Uterus (tissue), 4 donors: ENCODE results near the gene CTRB1. TPM values are rescaled to one million over a fixed set of nuclear protein-coding genes. Genes with fewer than 3 reads are reported as not detected.

Experiments used
- DNase-seq, 2 donors: peaks; one replicate each; pipeline ENCODE4 v3.0.0-alpha.2; 2019 to 2020
- H3K27ac ChIP-seq, 2 donors: fragments of 200-600 bp; sonication (generic); 1 replicate in 1 of 2; 2 replicates in 1 of 2; pipeline ENCODE4 v1.5.1; 2016 to 2018
- H3K27me3 ChIP-seq, 2 donors: fragments of 200-600 bp; sonication (generic); one replicate each; pipeline ENCODE4 v1.5.1; 2018 to 2019; ENCODE audit warnings: control low read depth in 1 of 2
- H3K36me3 ChIP-seq, 2 donors: fragments of 200-600 bp; sonication (generic); one replicate each; pipeline ENCODE4 v1.5.1; 2019; ENCODE audit warnings: control low read depth in 1 of 2
- H3K4me1 ChIP-seq, 2 donors: fragments of 200-600 bp; sonication (generic); one replicate each; pipeline ENCODE4 v1.5.1; 2018 to 2019; ENCODE audit warnings: control low read depth in 1 of 2
- H3K4me3 ChIP-seq, 2 donors: fragments of 200-600 bp; sonication (generic); 1 replicate in 1 of 2; 2 replicates in 1 of 2; pipeline ENCODE4 v1.5.1; 2018 to 2019; ENCODE audit warnings: mild to moderate bottlenecking in 1 of 2
- H3K9me3 ChIP-seq, 2 donors: fragments of 200-600 bp; sonication (generic); one replicate each; pipeline ENCODE4 v1.5.1; 2019; ENCODE audit warnings: control low read depth in 1 of 2
- POLR2A ChIP-seq, 2 donors: fragments of 450-650 bp; IDR thresholded peaks; one replicate each; pipeline ENCODE4 v1.6.1; 2016; ENCODE audit warnings: antibody characterized with exemption in 2 of 2, mild to moderate bottlenecking in 1 of 2, moderate library complexity in 1 of 2
- intact Hi-C: fragments of 100-400 bp; cut with DNase I; formaldehyde crosslinking; loops from one replicate; pipeline ENCODE4 v1.15.1; 2023; ENCODE audit warnings: low total_unique reads
- total RNA-seq, 4 donors: library from RNA; depleted of rRNA in 3 of 4; stranded (reverse); fragments of >200 nt in 3 of 4; gene quantifications; one replicate each; pipeline versions ENCODE4 v1.1.0 to v1.2.4, GENCODE V29; 2014 to 2023
- TF ChIP-seq, protein P1 (sequence below), 4 experiments: fragments of 200-600 bp in 2 of 4; fragments of 450-650 bp in 2 of 4; sonication (generic) in 2 of 4; IDR thresholded peaks; one replicate each; pipeline ENCODE4 v1.5.1; 2016 to 2019; ENCODE audit warnings: antibody characterized with exemption in 4 of 4, mild to moderate bottlenecking in 2 of 4, moderate library complexity in 1 of 4
- donor health status: DM: yes; HTN: yes; CAD: no.

CTRB1 gene
- total RNA-seq, 4 donors from 2014 or later, result not detected

DNA sequence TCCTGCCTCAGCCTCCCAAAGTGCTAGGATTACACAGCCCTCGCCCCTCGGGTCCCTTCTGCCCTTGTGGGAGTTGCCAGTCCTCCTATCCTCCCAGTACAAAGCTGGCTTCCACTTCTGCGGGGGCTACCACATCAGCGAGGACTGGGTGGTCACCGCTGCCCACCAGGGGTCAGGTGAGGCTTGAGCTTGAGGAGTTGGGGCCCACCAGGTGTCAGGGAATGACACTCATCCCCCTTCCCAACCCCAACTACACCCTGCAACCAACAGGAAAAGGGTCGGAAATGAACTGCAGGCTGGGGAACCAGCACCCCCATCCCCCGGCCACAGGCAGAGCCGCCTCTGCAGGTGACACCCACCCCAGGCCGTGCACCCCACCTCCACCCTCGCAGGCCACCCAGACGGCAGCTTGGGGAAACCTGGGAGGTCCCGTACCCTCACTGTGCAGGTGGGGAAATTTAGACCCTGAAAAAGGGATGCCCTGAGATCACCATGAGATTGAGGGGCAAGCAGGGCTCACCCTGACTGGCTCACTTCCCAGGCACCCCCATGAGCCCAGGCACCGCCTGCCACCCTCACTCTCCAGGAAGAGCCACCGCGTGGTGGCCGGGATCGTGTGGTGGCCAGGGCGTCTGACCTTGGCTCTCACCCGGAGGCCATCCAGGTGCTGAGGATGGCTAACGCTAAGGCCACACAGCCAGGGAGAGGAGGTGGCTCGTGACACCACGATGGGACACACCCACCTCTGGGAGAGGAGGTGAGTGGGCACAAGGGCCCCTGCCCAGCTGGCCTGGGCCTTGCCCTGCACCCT lies 8.0 kb downstream of the CTRB1 start:
- Histone ChIP-seq H3K4me3 (no peak overlapping the region), H3K4me1 (no peaks in the 10 kb centered on the region), H3K27me3 (no peaks in the 10 kb centered on the region), H3K27ac (no peak overlapping the region), H3K9me3 (no peaks in the 10 kb centered on the region), H3K36me3 (no peaks in the 10 kb centered on the region)
- no peak for TF ChIP-seq POLR2A (IDR thresholded peaks at IDR 0.05)
- TF ChIP-seq, protein P1, sequence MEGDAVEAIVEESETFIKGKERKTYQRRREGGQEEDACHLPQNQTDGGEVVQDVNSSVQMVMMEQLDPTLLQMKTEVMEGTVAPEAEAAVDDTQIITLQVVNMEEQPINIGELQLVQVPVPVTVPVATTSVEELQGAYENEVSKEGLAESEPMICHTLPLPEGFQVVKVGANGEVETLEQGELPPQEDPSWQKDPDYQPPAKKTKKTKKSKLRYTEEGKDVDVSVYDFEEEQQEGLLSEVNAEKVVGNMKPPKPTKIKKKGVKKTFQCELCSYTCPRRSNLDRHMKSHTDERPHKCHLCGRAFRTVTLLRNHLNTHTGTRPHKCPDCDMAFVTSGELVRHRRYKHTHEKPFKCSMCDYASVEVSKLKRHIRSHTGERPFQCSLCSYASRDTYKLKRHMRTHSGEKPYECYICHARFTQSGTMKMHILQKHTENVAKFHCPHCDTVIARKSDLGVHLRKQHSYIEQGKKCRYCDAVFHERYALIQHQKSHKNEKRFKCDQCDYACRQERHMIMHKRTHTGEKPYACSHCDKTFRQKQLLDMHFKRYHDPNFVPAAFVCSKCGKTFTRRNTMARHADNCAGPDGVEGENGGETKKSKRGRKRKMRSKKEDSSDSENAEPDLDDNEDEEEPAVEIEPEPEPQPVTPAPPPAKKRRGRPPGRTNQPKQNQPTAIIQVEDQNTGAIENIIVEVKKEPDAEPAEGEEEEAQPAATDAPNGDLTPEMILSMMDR (IDR thresholded peaks at IDR 0.05), result no peak
- peak in 1 of 2 donors; percentile 15 for DNase-seq
- intact Hi-C loops, result no loop called here

DNA sequence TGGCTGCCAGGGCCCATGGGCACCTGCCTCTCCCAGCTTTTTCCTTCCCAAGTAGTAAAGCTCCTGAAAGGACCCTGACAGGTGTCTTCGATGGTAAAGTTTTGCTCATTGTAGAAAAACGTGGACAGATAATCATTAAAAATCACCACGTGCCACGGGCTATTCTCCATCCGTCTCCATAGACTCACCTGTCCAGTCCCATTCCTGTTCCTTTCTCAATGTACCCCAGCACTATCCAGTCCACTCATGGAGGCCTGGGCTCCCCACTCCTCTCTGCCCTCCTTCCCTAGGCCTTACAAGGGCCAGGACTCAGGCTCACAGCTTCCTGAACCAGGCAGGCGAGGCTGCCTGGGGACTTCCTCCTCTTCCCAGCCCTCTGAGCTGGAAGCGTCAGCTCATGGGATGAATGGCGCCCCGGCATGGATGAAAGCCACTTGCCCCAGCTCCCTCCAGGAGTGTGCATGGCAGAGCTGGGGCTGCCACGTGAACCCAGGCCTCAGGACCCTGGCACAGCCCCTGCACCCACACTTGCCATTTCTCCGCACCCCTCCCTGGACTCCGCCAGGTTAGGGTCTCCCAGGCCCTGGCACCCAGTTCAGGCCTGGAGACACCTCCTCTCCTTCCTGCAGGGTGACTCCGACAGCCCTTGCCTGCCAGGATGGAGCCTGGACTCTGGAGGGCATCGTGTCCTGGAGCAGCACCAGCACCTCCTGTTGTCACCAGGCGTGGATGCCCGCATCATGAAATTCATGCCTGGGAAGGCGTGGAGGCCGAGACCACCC lies 8.8 kb downstream of the CTRB1 start:
- peak; percentile 15 to 22 for DNase-seq
- Histone ChIP-seq H3K4me1 (no peaks in the 10 kb centered on the region), H3K4me3 (no peak overlapping the region), H3K27me3 (no peaks in the 10 kb centered on the region), H3K27ac (no peak overlapping the region), H3K36me3 (no peaks in the 10 kb centered on the region), H3K9me3 (no peaks in the 10 kb centered on the region)
- TF ChIP-seq, protein P1 (IDR thresholded peaks at IDR 0.05), result no peak
- no peak for TF ChIP-seq POLR2A (IDR thresholded peaks at IDR 0.05)
- intact Hi-C loops, result no loop called here

DNA sequence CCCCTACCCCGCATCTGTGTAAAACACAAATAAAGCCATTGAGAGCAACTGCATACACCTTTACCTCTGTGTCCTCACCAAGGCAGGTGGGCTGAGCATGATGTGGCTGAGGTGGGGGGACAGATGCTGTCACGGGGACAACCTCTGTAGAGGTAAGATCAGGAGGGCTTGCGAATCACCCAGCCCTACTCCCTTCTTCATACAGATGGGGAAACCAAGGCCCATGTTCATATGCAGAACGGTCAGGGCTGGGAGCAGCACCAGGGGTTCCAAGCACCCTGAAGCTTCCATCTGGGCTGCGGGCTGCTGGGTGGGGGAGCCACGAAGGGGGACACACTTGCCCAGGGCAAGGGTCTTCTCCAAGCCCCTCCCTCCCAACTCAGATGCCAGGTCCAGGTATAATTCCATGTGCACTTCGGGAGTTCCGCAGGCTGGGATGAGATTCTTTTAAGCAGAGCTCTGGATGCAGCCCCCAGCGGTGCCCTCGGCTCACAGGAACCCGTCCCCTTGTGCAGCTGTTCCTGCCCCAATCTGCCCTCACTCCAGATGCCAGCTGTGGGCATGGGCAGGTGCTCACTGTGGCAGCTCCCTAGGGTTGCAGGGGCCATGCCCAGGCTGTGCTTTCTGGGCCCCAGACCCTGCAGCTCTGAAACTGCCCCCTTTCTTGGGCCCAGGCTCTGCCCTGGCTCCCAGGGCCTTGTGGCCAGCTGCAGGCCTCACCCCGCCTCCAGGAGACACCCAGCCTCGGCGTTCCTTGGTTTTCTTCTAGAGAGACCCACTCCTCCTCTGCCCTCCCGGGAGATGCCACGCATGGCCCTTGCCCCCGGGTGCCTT lies 9.6 kb downstream of the CTRB1 start:
- Histone ChIP-seq H3K27me3 (no peaks in the 10 kb centered on the region), H3K4me3 (no peak overlapping the region), H3K9me3 (no peaks in the 10 kb centered on the region), H3K4me1 (peaks cover 0 to under 1% of the 10 kb centered on the region in 2 donors), H3K36me3 (no peaks in the 10 kb centered on the region), H3K27ac (no peak overlapping the region)
- intact Hi-C loops, result no loop called here
- no peak for TF ChIP-seq POLR2A (IDR thresholded peaks at IDR 0.05)
- TF ChIP-seq, protein P1 (IDR thresholded peaks at IDR 0.05), result no peak
- no peak for DNase-seq

DNA sequence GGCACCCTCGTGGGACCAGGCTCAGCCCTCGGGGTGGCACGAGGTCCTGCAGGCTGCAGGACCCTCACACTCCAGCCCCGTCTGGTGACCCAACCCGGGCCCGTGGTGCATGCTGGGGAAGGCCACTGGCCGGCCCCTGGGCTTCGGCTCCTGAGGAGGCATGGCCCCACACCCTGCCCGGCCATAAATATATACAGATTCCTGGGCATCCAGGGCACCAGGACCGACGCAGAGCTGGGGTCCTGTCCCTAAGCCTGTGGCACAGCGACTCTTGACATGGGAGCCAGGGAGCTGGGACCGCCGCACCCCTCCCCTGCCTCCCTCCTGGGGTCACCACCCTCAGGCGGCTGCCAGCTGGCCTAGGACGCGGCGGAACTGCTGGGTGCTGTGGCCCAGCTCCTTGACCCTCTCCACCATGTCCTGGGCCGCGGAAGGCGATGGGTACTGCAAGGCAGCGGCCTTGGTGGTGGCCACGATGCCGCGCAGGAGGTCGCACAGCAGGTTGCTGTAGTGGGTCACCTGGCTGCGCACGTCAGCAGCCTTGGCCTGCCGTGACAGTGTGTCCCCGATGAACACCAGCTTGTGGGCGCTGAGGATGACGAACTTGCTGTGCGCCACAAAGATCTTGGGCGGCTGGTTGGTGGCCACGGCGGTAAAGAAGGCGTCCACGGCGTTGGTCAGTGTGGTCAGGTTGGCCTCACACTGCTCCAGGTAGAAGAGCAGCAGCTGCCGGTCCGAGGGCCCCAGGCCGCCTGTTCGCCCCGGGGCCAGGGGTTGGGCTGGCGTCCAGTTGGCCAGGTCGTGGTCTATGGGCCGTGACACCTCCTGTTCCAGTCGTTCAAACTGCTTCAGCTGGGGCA lies 10.6 kb downstream of the CTRB1 start:
- DNase-seq, result peak in 1 of 2 donors; percentile 19

More for the DNA sequence above, 10.6 kb downstream of the CTRB1 start:
- Histone ChIP-seq H3K4me3 (no peak overlapping the region), H3K27ac (no peak overlapping the region), H3K36me3 (no peaks in the 10 kb centered on the region), H3K4me1 (peaks cover 4 to 7% of the 10 kb centered on the region in 2 donors), H3K9me3 (no peaks in the 10 kb centered on the region), H3K27me3 (no peaks in the 10 kb centered on the region)
- intact Hi-C loops, result no loop called here
- TF ChIP-seq, protein P1 (IDR thresholded peaks at IDR 0.05), result no peak
- TF ChIP-seq POLR2A (IDR thresholded peaks at IDR 0.05), result no peak
